Measurements from ENCODE around the gene ZNF497. TPM values are rescaled to one million over a fixed set of nuclear protein-coding genes. Genes with fewer than 3 reads are reported as not detected.

The ZNF497 gene
- total RNA-seq, 1 experiment from 2014 or later = 2.4 TPM

DNA sequence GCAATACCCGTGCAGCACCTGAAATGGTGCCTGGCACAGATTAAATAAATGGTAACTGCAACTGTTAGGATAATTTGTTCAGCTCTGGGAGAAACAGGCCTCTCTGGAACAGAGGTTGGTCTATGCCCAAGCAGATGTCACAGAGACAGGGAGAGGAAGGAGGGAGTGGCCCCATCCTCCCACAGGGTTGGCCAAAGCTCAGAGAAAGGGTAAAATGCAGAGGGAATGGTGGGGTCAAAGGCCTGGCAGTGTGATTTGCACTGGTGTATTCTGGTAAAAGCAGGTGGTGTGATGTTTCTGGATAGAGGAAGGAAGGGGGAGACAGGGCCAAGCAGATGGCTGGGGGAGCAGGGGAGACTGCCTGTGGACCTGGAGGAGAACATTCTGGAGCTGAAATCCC is 26.3 kb downstream of the ZNF497 start:
- Histone ChIP-seq H3K18ac (ENCODE audit: insufficient read length, low read depth, low read length) (no peak overlapping the region), H3K27me3 (ENCODE audit: insufficient read depth, low read length) (no peaks in the 10 kb centered on the region), H4K8ac (replicated peaks; ENCODE audit: insufficient read length, low read depth, low read length) (no peak overlapping the region), H2BK120ac (ENCODE audit: low read depth, low read length, poor library complexity, severe bottlenecking) (no peak overlapping the region), H3K23ac (ENCODE audit: insufficient read length, low read depth, low read length) (no peak overlapping the region), H4K91ac (ENCODE audit: insufficient read length, low read depth, low read length) (no peak overlapping the region), H2BK15ac (ENCODE audit: low read depth, low read length) (no peak overlapping the region), H3K4ac (ENCODE audit: low read depth, low read length) (no peak overlapping the region), H3K9me3 (ENCODE audit: control insufficient read depth, low read depth, low read length) (no peaks in the 10 kb centered on the region), H4K5ac (ENCODE audit: insufficient read length, low read depth, low read length) (no peak overlapping the region), H3K23me2 (ENCODE audit: insufficient read length, low read depth, low read length, poor library complexity, severe bottlenecking) (no peaks in the 10 kb centered on the region), H3K9ac (ENCODE audit: extremely low read depth, insufficient read length, low read length) (no peak overlapping the region), H2BK5ac (ENCODE audit: insufficient read length, low read length) (no peak overlapping the region), H3K27ac (ENCODE audit: insufficient read length, low read depth, low read length) (no peak overlapping the region), H2BK12ac (ENCODE audit: insufficient read length, low read depth, low read length) (no peak overlapping the region), H2AFZ (ENCODE audit: low read length) (no peak overlapping the region), H3K79me2 (ENCODE audit: insufficient read depth, low read length) (no peaks in the 10 kb centered on the region), H4K20me1 (ENCODE audit: control insufficient read depth, insufficient read depth, insufficient read length) (no peaks in the 10 kb centered on the region), H3T11ph (ENCODE audit: low read length) (no peak overlapping the region), H3K4me2 (ENCODE audit: insufficient read depth, insufficient read length, low read length) (no peak overlapping the region), H3K56ac (ENCODE audit: insufficient read length, low read depth, low read length) (no peak overlapping the region), H3K4me1 (ENCODE audit: insufficient read depth, low read length) (no peaks in the 10 kb centered on the region), H2AK5ac (ENCODE audit: insufficient read length, low read length) (no peak overlapping the region), H3K79me1 (ENCODE audit: insufficient read depth, low read depth, low read length, poor library complexity, severe bottlenecking) (no peaks in the 10 kb centered on the region), H2BK20ac (ENCODE audit: low read depth, low read length, poor library complexity, severe bottlenecking) (no peak overlapping the region), H3K14ac (ENCODE audit: insufficient read depth, low read length) (no peak overlapping the region)
- H3K4me1 Mint-ChIP-seq = no peaks in the 10 kb centered on the region
- no peaks in the 10 kb centered on the region for H3K27me3 Mint-ChIP-seq (ENCODE audit: low read depth)
- no peak for DNase-seq
- no peak overlapping the region; a peak in 1 of 7 replicates for H3K27ac Mint-ChIP-seq
- WGBS (ENCODE audit: extremely low coverage, insufficient read length, low lambda C conversion rate) = no CpG with 5 or more reads among the region's 1 CpG
- no peaks in the 10 kb centered on the region; a peak in 1 of 5 replicates for H3K9me3 Mint-ChIP-seq
- H3K4me3 Mint-ChIP-seq = no peak overlapping the region
- TF ChIP-seq, protein P1, sequence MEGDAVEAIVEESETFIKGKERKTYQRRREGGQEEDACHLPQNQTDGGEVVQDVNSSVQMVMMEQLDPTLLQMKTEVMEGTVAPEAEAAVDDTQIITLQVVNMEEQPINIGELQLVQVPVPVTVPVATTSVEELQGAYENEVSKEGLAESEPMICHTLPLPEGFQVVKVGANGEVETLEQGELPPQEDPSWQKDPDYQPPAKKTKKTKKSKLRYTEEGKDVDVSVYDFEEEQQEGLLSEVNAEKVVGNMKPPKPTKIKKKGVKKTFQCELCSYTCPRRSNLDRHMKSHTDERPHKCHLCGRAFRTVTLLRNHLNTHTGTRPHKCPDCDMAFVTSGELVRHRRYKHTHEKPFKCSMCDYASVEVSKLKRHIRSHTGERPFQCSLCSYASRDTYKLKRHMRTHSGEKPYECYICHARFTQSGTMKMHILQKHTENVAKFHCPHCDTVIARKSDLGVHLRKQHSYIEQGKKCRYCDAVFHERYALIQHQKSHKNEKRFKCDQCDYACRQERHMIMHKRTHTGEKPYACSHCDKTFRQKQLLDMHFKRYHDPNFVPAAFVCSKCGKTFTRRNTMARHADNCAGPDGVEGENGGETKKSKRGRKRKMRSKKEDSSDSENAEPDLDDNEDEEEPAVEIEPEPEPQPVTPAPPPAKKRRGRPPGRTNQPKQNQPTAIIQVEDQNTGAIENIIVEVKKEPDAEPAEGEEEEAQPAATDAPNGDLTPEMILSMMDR (conservative IDR thresholded peaks at IDR 0.05) = no peak
- peaks cover 14 to 34% (median 24%) of the 10 kb centered on the region in 3 experiments; a peak in 6 of 7 replicates for H3K36me3 Mint-ChIP-seq (ENCODE audit: insufficient read depth in 1 of 3, low read depth in 3 of 3)
